ENCODE measurements around the gene HPF1.
"Not testable (repeated sequence)": the region's sequence is repeated elsewhere in the genome, so short reads cannot be mapped to it uniquely, and the experiment has no call there.

Gene HPF1

GRCh38 chr4:169757575-169758184 is at the start of gene HPF1:
Gene HPF1, minus strand, starts transcription at chr4:169757944. Its CDS starts 67 bp downstream, at chr4:169757877.
- peaks cover 11 to 13% of the 10 kb centered on the region in 2 donors for H3K4me1 ChIP-seq (ENCODE audit: control insufficient read depth in 1 of 2, insufficient read depth in 2 of 2, low read length in 2 of 2)
- H3K36me3 ChIP-seq (ENCODE audit: control insufficient read depth in 1 of 2, insufficient read depth in 2 of 2, low read length in 2 of 2), result no peaks in the 10 kb centered on the region
- H3K4me3 ChIP-seq (ENCODE audit: low read depth in 1 of 2, low read length in 2 of 2), result peak within 1 kb of the TSS; percentile 69 to 94
- H3K27ac ChIP-seq (ENCODE audit: low read length), result peak within 1 kb of the TSS; percentile 58
- H3K27me3 ChIP-seq (ENCODE audit: low read depth, low read length), result no peaks in the 10 kb centered on the region
- H3K9me3 ChIP-seq (ENCODE audit: control insufficient read depth in 1 of 2, low read length in 2 of 2), result no peaks in the 10 kb centered on the region

GRCh38 chr4:169806770-169807169 is 49.0 kb upstream of the HPF1 start:
- H3K36me3 ChIP-seq (ENCODE audit: control insufficient read depth in 1 of 2, insufficient read depth in 2 of 2, low read length in 2 of 2); H3K4me1 ChIP-seq (ENCODE audit: control insufficient read depth in 1 of 2, insufficient read depth in 2 of 2, low read length in 2 of 2); H3K27me3 ChIP-seq (ENCODE audit: low read depth, low read length); H3K4me3 ChIP-seq (ENCODE audit: low read depth in 1 of 2, low read length in 2 of 2); H3K27ac ChIP-seq (ENCODE audit: low read length); H3K9me3 ChIP-seq (ENCODE audit: control insufficient read depth in 1 of 2, low read length in 2 of 2): not testable (repeated sequence)

- no peaks in the 10 kb centered on the region for H3K27me3 ChIP-seq (ENCODE audit: low read depth, low read length)
- H3K36me3 ChIP-seq (ENCODE audit: control insufficient read depth in 1 of 2, insufficient read depth in 2 of 2, low read length in 2 of 2), result no peaks in the 10 kb centered on the region
- H3K4me1 ChIP-seq (ENCODE audit: control insufficient read depth in 1 of 2, insufficient read depth in 2 of 2, low read length in 2 of 2), result no peaks in the 10 kb centered on the region
- H3K9me3 ChIP-seq (ENCODE audit: control insufficient read depth in 1 of 2, low read length in 2 of 2), result no peaks in the 10 kb centered on the region
- no peak overlapping the region for H3K27ac ChIP-seq (ENCODE audit: low read length)
- no peak overlapping the region for H3K4me3 ChIP-seq (ENCODE audit: low read depth in 1 of 2, low read length in 2 of 2)
Measured at GRCh38 chr4:169803413-169803812, 45.7 kb upstream of the HPF1 start.

GRCh38 chr4:169802873-169803272 is 45.1 kb upstream of the HPF1 start:
- H3K27ac ChIP-seq (ENCODE audit: low read length), result no peak overlapping the region
- no peaks in the 10 kb centered on the region for H3K9me3 ChIP-seq (ENCODE audit: control insufficient read depth in 1 of 2, low read length in 2 of 2)
- no peak overlapping the region for H3K4me3 ChIP-seq (ENCODE audit: low read depth in 1 of 2, low read length in 2 of 2)
- no peaks in the 10 kb centered on the region for H3K27me3 ChIP-seq (ENCODE audit: low read depth, low read length)
- H3K4me1 ChIP-seq (ENCODE audit: control insufficient read depth in 1 of 2, insufficient read depth in 2 of 2, low read length in 2 of 2), result no peaks in the 10 kb centered on the region
- H3K36me3 ChIP-seq (ENCODE audit: control insufficient read depth in 1 of 2, insufficient read depth in 2 of 2, low read length in 2 of 2), result no peaks in the 10 kb centered on the region

GRCh38 chr4:169800541-169800940 is 42.8 kb upstream of the HPF1 start:
- H3K9me3 ChIP-seq (ENCODE audit: control insufficient read depth in 1 of 2, low read length in 2 of 2), result no peaks in the 10 kb centered on the region
- no peaks in the 10 kb centered on the region for H3K36me3 ChIP-seq (ENCODE audit: control insufficient read depth in 1 of 2, insufficient read depth in 2 of 2, low read length in 2 of 2)
- no peak overlapping the region for H3K4me3 ChIP-seq (ENCODE audit: low read depth in 1 of 2, low read length in 2 of 2)
- no peak overlapping the region for H3K27ac ChIP-seq (ENCODE audit: low read length)
- no peaks in the 10 kb centered on the region for H3K27me3 ChIP-seq (ENCODE audit: low read depth, low read length)
- H3K4me1 ChIP-seq (ENCODE audit: control insufficient read depth in 1 of 2, insufficient read depth in 2 of 2, low read length in 2 of 2), result no peaks in the 10 kb centered on the region

- Histone ChIP-seq H3K27ac (ENCODE audit: low read length) (no peak overlapping the region), H3K36me3 (ENCODE audit: control insufficient read depth in 1 of 2, insufficient read depth in 2 of 2, low read length in 2 of 2) (no peaks in the 10 kb centered on the region), H3K9me3 (ENCODE audit: control insufficient read depth in 1 of 2, low read length in 2 of 2) (no peaks in the 10 kb centered on the region), H3K27me3 (ENCODE audit: low read depth, low read length) (no peaks in the 10 kb centered on the region), H3K4me3 (ENCODE audit: low read depth in 1 of 2, low read length in 2 of 2) (no peak overlapping the region), H3K4me1 (ENCODE audit: control insufficient read depth in 1 of 2, insufficient read depth in 2 of 2, low read length in 2 of 2) (no peaks in the 10 kb centered on the region)
Measured at GRCh38 chr4:169799260-169799659, 41.5 kb upstream of the HPF1 start.

- Histone ChIP-seq H3K9me3 (ENCODE audit: control insufficient read depth in 1 of 2, low read length in 2 of 2) (no peaks in the 10 kb centered on the region), H3K27ac (ENCODE audit: low read length) (no peak overlapping the region), H3K4me3 (ENCODE audit: low read depth in 1 of 2, low read length in 2 of 2) (no peak overlapping the region), H3K27me3 (ENCODE audit: low read depth, low read length) (peaks cover 2% of the 10 kb centered on the region), H3K4me1 (ENCODE audit: control insufficient read depth in 1 of 2, insufficient read depth in 2 of 2, low read length in 2 of 2) (peaks cover 0 to 7% of the 10 kb centered on the region in 2 donors), H3K36me3 (ENCODE audit: control insufficient read depth in 1 of 2, insufficient read depth in 2 of 2, low read length in 2 of 2) (no peaks in the 10 kb centered on the region)
Measured at GRCh38 chr4:169795585-169795984, 37.8 kb upstream of the HPF1 start.

GRCh38 chr4:169791527-169792156 is 33.9 kb upstream of the HPF1 start:
- no peaks in the 10 kb centered on the region for H3K36me3 ChIP-seq (ENCODE audit: control insufficient read depth in 1 of 2, insufficient read depth in 2 of 2, low read length in 2 of 2)
- H3K27me3 ChIP-seq (ENCODE audit: low read depth, low read length), result peaks cover 5% of the 10 kb centered on the region
- H3K4me3 ChIP-seq (ENCODE audit: low read depth in 1 of 2, low read length in 2 of 2), result peak overlapping the region in 1 of 2 donors; percentile 24
- H3K9me3 ChIP-seq (ENCODE audit: control insufficient read depth in 1 of 2, low read length in 2 of 2), result no peaks in the 10 kb centered on the region
- H3K27ac ChIP-seq (ENCODE audit: low read length), result no peak overlapping the region
- H3K4me1 ChIP-seq (ENCODE audit: control insufficient read depth in 1 of 2, insufficient read depth in 2 of 2, low read length in 2 of 2), result peaks cover 0 to 7% of the 10 kb centered on the region in 2 donors

GRCh38 chr4:169791062-169791461 is 33.3 kb upstream of the HPF1 start:
- H3K4me3 ChIP-seq (ENCODE audit: low read depth in 1 of 2, low read length in 2 of 2), result no peak overlapping the region
- H3K9me3 ChIP-seq (ENCODE audit: control insufficient read depth in 1 of 2, low read length in 2 of 2), result no peaks in the 10 kb centered on the region
- H3K27ac ChIP-seq (ENCODE audit: low read length), result no peak overlapping the region
- peaks cover 5% of the 10 kb centered on the region for H3K27me3 ChIP-seq (ENCODE audit: low read depth, low read length)
- peaks cover 0 to 7% of the 10 kb centered on the region in 2 donors for H3K4me1 ChIP-seq (ENCODE audit: control insufficient read depth in 1 of 2, insufficient read depth in 2 of 2, low read length in 2 of 2)
- no peaks in the 10 kb centered on the region for H3K36me3 ChIP-seq (ENCODE audit: control insufficient read depth in 1 of 2, insufficient read depth in 2 of 2, low read length in 2 of 2)

- H3K36me3 ChIP-seq (ENCODE audit: control insufficient read depth in 1 of 2, insufficient read depth in 2 of 2, low read length in 2 of 2), result no peaks in the 10 kb centered on the region
- H3K27me3 ChIP-seq (ENCODE audit: low read depth, low read length), result no peaks in the 10 kb centered on the region
- peak overlapping the region; percentile 39 to 58 for H3K4me3 ChIP-seq (ENCODE audit: low read depth in 1 of 2, low read length in 2 of 2)
- H3K27ac ChIP-seq (ENCODE audit: low read length), result no peak overlapping the region
- no peaks in the 10 kb centered on the region for H3K9me3 ChIP-seq (ENCODE audit: control insufficient read depth in 1 of 2, low read length in 2 of 2)
- peaks cover 0 to 7% of the 10 kb centered on the region in 2 donors for H3K4me1 ChIP-seq (ENCODE audit: control insufficient read depth in 1 of 2, insufficient read depth in 2 of 2, low read length in 2 of 2)
Measured at GRCh38 chr4:169774466-169775445, 17.0 kb upstream of the HPF1 start.

GRCh38 chr4:169773889-169774288 is 16.1 kb upstream of the HPF1 start:
- H3K4me1 ChIP-seq (ENCODE audit: control insufficient read depth in 1 of 2, insufficient read depth in 2 of 2, low read length in 2 of 2), result peaks cover 0 to 7% of the 10 kb centered on the region in 2 donors
- H3K4me3 ChIP-seq (ENCODE audit: low read depth in 1 of 2, low read length in 2 of 2), result no peak overlapping the region
- H3K27ac ChIP-seq (ENCODE audit: low read length), result no peak overlapping the region
- H3K36me3 ChIP-seq (ENCODE audit: control insufficient read depth in 1 of 2, insufficient read depth in 2 of 2, low read length in 2 of 2), result no peaks in the 10 kb centered on the region
- no peaks in the 10 kb centered on the region for H3K9me3 ChIP-seq (ENCODE audit: control insufficient read depth in 1 of 2, low read length in 2 of 2)
- H3K27me3 ChIP-seq (ENCODE audit: low read depth, low read length), result no peaks in the 10 kb centered on the region
